H9 (cell line): Measurements from ENCODE around the gene HDLBP. TPM values are rescaled to one million over a fixed set of nuclear protein-coding genes. Genes with fewer than 3 reads are reported as not detected.

ENCODE experiments used
- DNase-seq: peaks from one replicate; pipeline ENCODE4 v3.0.0-alpha.2; 2017
- H2AFZ ChIP-seq: one replicate; pipeline ENCODE4 v1.6.1; 2013; ENCODE audit warnings: mild to moderate bottlenecking, low read length, control low read depth, moderate library complexity
- H2AK5ac ChIP-seq: 2 replicates; pipeline ENCODE4 v1.6.1; 2013; ENCODE audit warnings: low read length, control low read depth, mixed read lengths; ENCODE audit not compliant: insufficient read length
- H2BK120ac ChIP-seq: one replicate; pipeline ENCODE4 v1.6.1; 2013; ENCODE audit warnings: low read depth, mild to moderate bottlenecking, low read length, control low read depth, inconsistent platforms; ENCODE audit not compliant: poor library complexity, severe bottlenecking
- H2BK12ac ChIP-seq: 2 replicates; pipeline ENCODE4 v1.6.1; 2013; ENCODE audit warnings: low read length, control low read depth, mixed read lengths, low read depth; ENCODE audit not compliant: insufficient read length
- H2BK15ac ChIP-seq: 2 replicates; pipeline ENCODE4 v1.6.1; 2013; ENCODE audit warnings: low read depth, low read length, control low read depth
- H2BK20ac ChIP-seq: one replicate; pipeline ENCODE4 v1.6.1; 2013; ENCODE audit warnings: low read depth, mild to moderate bottlenecking, low read length, control low read depth, inconsistent platforms; ENCODE audit not compliant: poor library complexity, severe bottlenecking
- H2BK5ac ChIP-seq: 2 replicates; pipeline ENCODE4 v1.6.1; 2013; ENCODE audit warnings: low read length, control low read depth, mixed read lengths; ENCODE audit not compliant: insufficient read length
- H3K14ac ChIP-seq: 2 replicates; pipeline ENCODE4 v1.6.1; 2013; ENCODE audit warnings: low read length, control low read depth; ENCODE audit not compliant: insufficient read depth
- H3K18ac ChIP-seq: 2 replicates; pipeline ENCODE4 v1.6.1; 2013; ENCODE audit warnings: low read depth, mild to moderate bottlenecking, mixed read lengths, low read length, control low read depth; ENCODE audit not compliant: insufficient read length
- H3K23ac ChIP-seq: 2 replicates; pipeline ENCODE4 v1.6.1; 2013; ENCODE audit warnings: low read length, control low read depth, mixed read lengths, low read depth; ENCODE audit not compliant: insufficient read length
- H3K23me2 ChIP-seq: 2 replicates; pipeline ENCODE4 v1.6.1; 2013; ENCODE audit warnings: low read depth, mild to moderate bottlenecking, mixed read lengths, low read length, control low read depth; ENCODE audit not compliant: insufficient read length, poor library complexity, severe bottlenecking
- H3K27ac ChIP-seq: 2 replicates; pipeline ENCODE4 v1.5.1; 2013; ENCODE audit warnings: low read length, control low read depth, mixed read lengths, low read depth; ENCODE audit not compliant: insufficient read length
- H3K27me3 ChIP-seq: 2 replicates; pipeline ENCODE4 v1.6.1; 2013; ENCODE audit warnings: low read length, control low read depth, inconsistent platforms; ENCODE audit not compliant: insufficient read depth
- H3K4ac ChIP-seq: 2 replicates; pipeline ENCODE4 v1.6.1; 2013; ENCODE audit warnings: low read depth, mild to moderate bottlenecking, control low read depth, inconsistent platforms, low read length, moderate library complexity
- H3K4me1 ChIP-seq: 2 replicates; pipeline ENCODE4 v1.6.1; 2013; ENCODE audit warnings: low read length, control low read depth, inconsistent platforms; ENCODE audit not compliant: insufficient read depth
- H3K4me2 ChIP-seq: 2 replicates; pipeline ENCODE4 v1.6.1; 2013; ENCODE audit warnings: low read length, control low read depth, mixed read lengths; ENCODE audit not compliant: insufficient read length, insufficient read depth
- H3K56ac ChIP-seq: 2 replicates; pipeline ENCODE4 v1.6.1; 2013; ENCODE audit warnings: low read depth, mild to moderate bottlenecking, mixed read lengths, low read length, control low read depth; ENCODE audit not compliant: insufficient read length
- H3K79me1 ChIP-seq: 2 replicates; pipeline ENCODE4 v1.6.1; 2013; ENCODE audit warnings: low read depth, mild to moderate bottlenecking, moderate library complexity, low read length, control low read depth, inconsistent platforms; ENCODE audit not compliant: insufficient read depth, poor library complexity, severe bottlenecking
- H3K79me2 ChIP-seq: 2 replicates; pipeline ENCODE4 v1.6.1; 2013; ENCODE audit warnings: low read length, control low read depth, inconsistent platforms; ENCODE audit not compliant: insufficient read depth
- H3K9ac ChIP-seq: 2 replicates; pipeline ENCODE4 v1.6.1; 2013; ENCODE audit warnings: low read length, control low read depth, mixed read lengths; ENCODE audit not compliant: insufficient read length; ENCODE audit errors: extremely low read depth
- H3K9me3 ChIP-seq: one replicate; pipeline ENCODE4 v1.6.1; 2013; ENCODE audit warnings: low read depth, low read length, inconsistent platforms; ENCODE audit not compliant: control insufficient read depth
- H3T11ph ChIP-seq: one replicate; pipeline ENCODE4 v1.6.1; 2013; ENCODE audit warnings: mild to moderate bottlenecking, low read length, control low read depth, inconsistent platforms
- H4K20me1 ChIP-seq: one replicate; pipeline ENCODE4 v1.6.1; 2013; ENCODE audit not compliant: control insufficient read depth, insufficient read length, insufficient read depth
- H4K5ac ChIP-seq: 2 replicates; pipeline ENCODE4 v1.6.1; 2013; ENCODE audit warnings: low read depth, mild to moderate bottlenecking, mixed read lengths, low read length, control low read depth; ENCODE audit not compliant: insufficient read length
- H4K8ac ChIP-seq: replicated peaks from 2 replicates; pipeline ENCODE4 v1.6.1; 2013; ENCODE audit warnings: low read length, control low read depth, mixed read lengths, low read depth; ENCODE audit not compliant: insufficient read length
- H4K91ac ChIP-seq: 2 replicates; pipeline ENCODE4 v1.6.1; 2013; ENCODE audit warnings: low read depth, mild to moderate bottlenecking, moderate library complexity, mixed read lengths, low read length, control low read depth; ENCODE audit not compliant: insufficient read length
- H3K27ac Mint-ChIP-seq, 3 experiments: 2 replicates in 2 of 3; 3 replicates in 1 of 3; pipeline ENCODE4 v1.8.0; 2020 to 2021; ENCODE audit warnings: mixed read lengths in 3 of 3, mild to moderate bottlenecking in 1 of 3, moderate library complexity in 1 of 3
- H3K27me3 Mint-ChIP-seq: 2 replicates; pipeline ENCODE4 v1.8.0; 2021; ENCODE audit warnings: low read depth, mild to moderate bottlenecking, moderate library complexity, mixed read lengths
- H3K36me3 Mint-ChIP-seq, 3 experiments: 2 replicates in 2 of 3; 3 replicates in 1 of 3; pipeline ENCODE4 v1.8.0; 2020 to 2021; ENCODE audit warnings: low read depth in 3 of 3, mixed read lengths in 3 of 3; ENCODE audit not compliant: insufficient read depth in 1 of 3
- H3K4me1 Mint-ChIP-seq, 2 experiments: 2 replicates each; pipeline ENCODE4 v1.8.0; 2020; ENCODE audit warnings: mixed read lengths in 2 of 2
- H3K4me3 Mint-ChIP-seq, 2 experiments: 2 replicates in 1 of 2; 3 replicates in 1 of 2; pipeline ENCODE4 v1.8.0; 2020 to 2021; ENCODE audit warnings: mild to moderate bottlenecking in 2 of 2, mixed read lengths in 2 of 2, moderate library complexity in 1 of 2
- H3K9me3 Mint-ChIP-seq, 2 experiments: 2 replicates in 1 of 2; 3 replicates in 1 of 2; pipeline ENCODE4 v1.8.0; 2020; ENCODE audit warnings: mild to moderate bottlenecking in 2 of 2, mixed read lengths in 2 of 2, moderate library complexity in 1 of 2
- WGBS: extraction: QIAGEN DNeasy Blood & Tissue Kit; methylation state at CpG from one replicate; pipeline ENCODE4 v1.1.7; 2013; ENCODE audit warnings: missing lambda C conversion rate, low lambda C conversion rate, mixed read lengths; ENCODE audit not compliant: insufficient read length; ENCODE audit errors: extremely low coverage; 5-methylcytosine and 5-hydroxymethylcytosine counted together
- total RNA-seq: library from RNA; stranded (reverse); gene quantifications from 2 replicates; pipeline ENCODE4 v1.2.1, GENCODE V29; 2021
- TF ChIP-seq, protein P1 (sequence below): fragments of 200-600 bp; sonication (generic); conservative IDR thresholded peaks from 3 replicates; pipeline ENCODE4 v1.8.0; 2021; ENCODE audit warnings: antibody characterized with exemption, mild to moderate bottlenecking

HDLBP gene
- total RNA-seq, 1 experiment from 2014 or later = 364 TPM

DNA sequence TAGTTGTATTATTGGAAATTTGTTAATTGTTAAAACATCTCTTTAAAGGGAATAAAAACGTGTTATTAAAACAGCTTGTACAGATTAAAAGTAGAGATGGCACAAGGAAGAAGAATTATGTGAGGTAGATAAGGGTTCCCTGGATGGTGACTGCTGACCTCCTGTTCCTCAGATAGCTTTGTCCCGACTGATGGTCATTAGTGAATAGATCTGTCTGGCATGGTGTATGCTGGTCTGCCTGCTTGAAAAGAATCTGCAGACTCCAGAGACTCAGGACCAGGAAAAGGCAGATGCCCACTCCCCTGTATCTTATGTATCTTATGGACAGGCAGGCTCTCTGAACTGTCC lies 35.0 kb upstream of the HDLBP start:
- Histone ChIP-seq H2BK120ac (no peak overlapping the region), H3K27ac (no peak overlapping the region), H2BK12ac (no peak overlapping the region), H3T11ph (no peak overlapping the region), H2BK15ac (no peak overlapping the region), H2BK5ac (no peak overlapping the region), H3K23ac (no peak overlapping the region), H3K56ac (no peak overlapping the region), H3K9me3 (no peaks in the 10 kb centered on the region), H3K9ac (no peak overlapping the region), H2BK20ac (no peak overlapping the region), H3K23me2 (no peaks in the 10 kb centered on the region), H3K14ac (no peak overlapping the region), H3K4me1 (no peaks in the 10 kb centered on the region), H3K79me2 (no peaks in the 10 kb centered on the region), H3K4me2 (no peak overlapping the region), H3K27me3 (no peaks in the 10 kb centered on the region), H4K20me1 (no peaks in the 10 kb centered on the region), H4K91ac (no peak overlapping the region), H2AFZ (no peak overlapping the region), H3K18ac (no peak overlapping the region), H2AK5ac (no peak overlapping the region), H3K79me1 (no peaks in the 10 kb centered on the region), H4K5ac (no peak overlapping the region), H4K8ac (no peak overlapping the region), H3K4ac (no peak overlapping the region)
- Mint-ChIP-seq H3K4me1 (peaks cover 13 to 22% of the 10 kb centered on the region in 2 experiments), H3K4me3 (no peak overlapping the region), H3K27me3 (no peaks in the 10 kb centered on the region), H3K27ac (peak overlapping the region in 1 of 3 experiments; percentile 16; a peak in 1 of 7 replicates), H3K9me3 (no peaks in the 10 kb centered on the region), H3K36me3 (peaks cover 39 to 85% (median 81%) of the 10 kb centered on the region in 3 experiments; a peak in 6 of 7 replicates)
- WGBS = 100% methylated on average over 1 of the region's 2 CpGs
- DNase-seq = no peak
- TF ChIP-seq, protein P1, sequence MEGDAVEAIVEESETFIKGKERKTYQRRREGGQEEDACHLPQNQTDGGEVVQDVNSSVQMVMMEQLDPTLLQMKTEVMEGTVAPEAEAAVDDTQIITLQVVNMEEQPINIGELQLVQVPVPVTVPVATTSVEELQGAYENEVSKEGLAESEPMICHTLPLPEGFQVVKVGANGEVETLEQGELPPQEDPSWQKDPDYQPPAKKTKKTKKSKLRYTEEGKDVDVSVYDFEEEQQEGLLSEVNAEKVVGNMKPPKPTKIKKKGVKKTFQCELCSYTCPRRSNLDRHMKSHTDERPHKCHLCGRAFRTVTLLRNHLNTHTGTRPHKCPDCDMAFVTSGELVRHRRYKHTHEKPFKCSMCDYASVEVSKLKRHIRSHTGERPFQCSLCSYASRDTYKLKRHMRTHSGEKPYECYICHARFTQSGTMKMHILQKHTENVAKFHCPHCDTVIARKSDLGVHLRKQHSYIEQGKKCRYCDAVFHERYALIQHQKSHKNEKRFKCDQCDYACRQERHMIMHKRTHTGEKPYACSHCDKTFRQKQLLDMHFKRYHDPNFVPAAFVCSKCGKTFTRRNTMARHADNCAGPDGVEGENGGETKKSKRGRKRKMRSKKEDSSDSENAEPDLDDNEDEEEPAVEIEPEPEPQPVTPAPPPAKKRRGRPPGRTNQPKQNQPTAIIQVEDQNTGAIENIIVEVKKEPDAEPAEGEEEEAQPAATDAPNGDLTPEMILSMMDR = no peak
